Measurements from ENCODE around the gene MAN2B2.

DNA sequence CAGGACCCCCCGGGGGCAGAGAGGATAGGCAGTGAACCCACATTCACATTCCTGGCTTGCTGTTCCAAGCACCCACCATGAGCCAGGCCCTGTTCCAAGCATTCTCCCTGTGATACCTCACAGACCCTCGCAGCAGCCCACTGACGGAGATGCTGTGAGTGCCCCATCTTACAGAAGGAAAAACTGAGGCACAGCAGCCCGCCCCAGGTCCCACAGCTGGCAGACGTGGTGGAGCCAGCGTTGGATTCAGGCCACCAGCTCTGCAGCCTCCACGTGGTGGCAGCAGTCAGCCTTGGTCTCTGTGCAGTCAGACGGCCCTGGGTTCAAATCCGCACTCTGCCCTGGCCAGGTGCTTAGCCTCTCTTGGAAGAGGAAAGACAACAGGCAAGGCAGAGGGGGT, 16.8 kb downstream of the MAN2B2 start:
- TF ChIP-seq, protein P1, sequence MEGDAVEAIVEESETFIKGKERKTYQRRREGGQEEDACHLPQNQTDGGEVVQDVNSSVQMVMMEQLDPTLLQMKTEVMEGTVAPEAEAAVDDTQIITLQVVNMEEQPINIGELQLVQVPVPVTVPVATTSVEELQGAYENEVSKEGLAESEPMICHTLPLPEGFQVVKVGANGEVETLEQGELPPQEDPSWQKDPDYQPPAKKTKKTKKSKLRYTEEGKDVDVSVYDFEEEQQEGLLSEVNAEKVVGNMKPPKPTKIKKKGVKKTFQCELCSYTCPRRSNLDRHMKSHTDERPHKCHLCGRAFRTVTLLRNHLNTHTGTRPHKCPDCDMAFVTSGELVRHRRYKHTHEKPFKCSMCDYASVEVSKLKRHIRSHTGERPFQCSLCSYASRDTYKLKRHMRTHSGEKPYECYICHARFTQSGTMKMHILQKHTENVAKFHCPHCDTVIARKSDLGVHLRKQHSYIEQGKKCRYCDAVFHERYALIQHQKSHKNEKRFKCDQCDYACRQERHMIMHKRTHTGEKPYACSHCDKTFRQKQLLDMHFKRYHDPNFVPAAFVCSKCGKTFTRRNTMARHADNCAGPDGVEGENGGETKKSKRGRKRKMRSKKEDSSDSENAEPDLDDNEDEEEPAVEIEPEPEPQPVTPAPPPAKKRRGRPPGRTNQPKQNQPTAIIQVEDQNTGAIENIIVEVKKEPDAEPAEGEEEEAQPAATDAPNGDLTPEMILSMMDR (optimal IDR thresholded peaks at IDR 0.05 in 1 of 3, IDR thresholded peaks at IDR 0.05 in 1 of 3, conservative IDR thresholded peaks at IDR 0.05 in 1 of 3; ENCODE audit: extremely low read depth in 1 of 3, insufficient read depth in 2 of 3, low read length in 3 of 3): no peak
- TF ChIP-seq EZH2 (IDR thresholded peaks at IDR 0.05; ENCODE audit: low read length): no peak
